ENCODE results near the gene THSD7B.

THSD7B gene

GRCh38 chr2:137002896-137003295 lies 237.6 kb downstream of the THSD7B start:
- no peak for DNase-seq
- TF ChIP-seq POLR2A (IDR thresholded peaks at IDR 0.05; ENCODE audit: low read length) = no peak
- TF ChIP-seq GATA1 (IDR thresholded peaks at IDR 0.05; ENCODE audit: low read depth, low read length) = no peak

- TF ChIP-seq GATA1 (IDR thresholded peaks at IDR 0.05; ENCODE audit: low read depth, low read length) (no peak), POLR2A (IDR thresholded peaks at IDR 0.05; ENCODE audit: low read length) (no peak)
- DNase-seq = no peak
These were observed 239.9 kb downstream of the THSD7B start for GRCh38 chr2:137005210-137005609.

GRCh38 chr2:137007938-137008337 lies 242.6 kb downstream of the THSD7B start:
- no peak for DNase-seq
- no peak for TF ChIP-seq GATA1 (IDR thresholded peaks at IDR 0.05; ENCODE audit: low read depth, low read length)
- no peak for TF ChIP-seq POLR2A (IDR thresholded peaks at IDR 0.05; ENCODE audit: low read length)

- no peak for DNase-seq
- no peak for TF ChIP-seq GATA1 (IDR thresholded peaks at IDR 0.05; ENCODE audit: low read depth, low read length)
These were observed 244.6 kb downstream of the THSD7B start for GRCh38 chr2:137009953-137010352.

- DNase-seq = no peak
- no peak for TF ChIP-seq POLR2A (IDR thresholded peaks at IDR 0.05; ENCODE audit: low read length)
- no peak for TF ChIP-seq GATA1 (IDR thresholded peaks at IDR 0.05; ENCODE audit: low read depth, low read length)
These were observed 255.3 kb downstream of the THSD7B start for GRCh38 chr2:137020452-137021196.

- TF ChIP-seq GATA1 (IDR thresholded peaks at IDR 0.05; ENCODE audit: low read depth, low read length) (no peak), POLR2A (IDR thresholded peaks at IDR 0.05; ENCODE audit: low read length) (no peak)
- DNase-seq = no peak
These were observed 256.4 kb downstream of the THSD7B start for GRCh38 chr2:137021763-137022162.

- no peak for TF ChIP-seq GATA1 (IDR thresholded peaks at IDR 0.05; ENCODE audit: low read depth, low read length)
- no peak for TF ChIP-seq POLR2A (IDR thresholded peaks at IDR 0.05; ENCODE audit: low read length)
- no peak for DNase-seq
These were observed 257.9 kb downstream of the THSD7B start for GRCh38 chr2:137023205-137023604.

- no peak for DNase-seq
- no peak for TF ChIP-seq GATA1 (IDR thresholded peaks at IDR 0.05; ENCODE audit: low read depth, low read length)
These were observed 266.4 kb downstream of the THSD7B start for GRCh38 chr2:137031731-137032130.

GRCh38 chr2:137036619-137037018 lies 271.3 kb downstream of the THSD7B start:
- TF ChIP-seq POLR2A (IDR thresholded peaks at IDR 0.05; ENCODE audit: low read length) (no peak), GATA1 (IDR thresholded peaks at IDR 0.05; ENCODE audit: low read depth, low read length) (no peak)
- no peak for DNase-seq

- TF ChIP-seq GATA1 (IDR thresholded peaks at IDR 0.05; ENCODE audit: low read depth, low read length) (no peak), POLR2A (IDR thresholded peaks at IDR 0.05; ENCODE audit: low read length) (no peak)
These were observed 274.3 kb downstream of the THSD7B start for GRCh38 chr2:137039482-137040152.

GRCh38 chr2:137047369-137047768 lies 282.0 kb downstream of the THSD7B start:
- DNase-seq = no peak
- no peak for TF ChIP-seq POLR2A (IDR thresholded peaks at IDR 0.05; ENCODE audit: low read length)
- no peak for TF ChIP-seq GATA1 (IDR thresholded peaks at IDR 0.05; ENCODE audit: low read depth, low read length)

More at GRCh38 chr2:137039482-137040152, 274.3 kb downstream of the THSD7B start:
- DNase-seq = no peak

- TF ChIP-seq POLR2A (IDR thresholded peaks at IDR 0.05; ENCODE audit: low read length) (no peak), GATA1 (IDR thresholded peaks at IDR 0.05; ENCODE audit: low read depth, low read length) (no peak)
- DNase-seq = no peak
These were observed 283.1 kb downstream of the THSD7B start for GRCh38 chr2:137048455-137048854.

GRCh38 chr2:137049518-137049917 lies 284.2 kb downstream of the THSD7B start:
- DNase-seq = no peak
- TF ChIP-seq GATA1 (IDR thresholded peaks at IDR 0.05; ENCODE audit: low read depth, low read length) (no peak), POLR2A (IDR thresholded peaks at IDR 0.05; ENCODE audit: low read length) (no peak)

- DNase-seq = no peak
- TF ChIP-seq GATA1 (IDR thresholded peaks at IDR 0.05; ENCODE audit: low read depth, low read length) (no peak), POLR2A (IDR thresholded peaks at IDR 0.05; ENCODE audit: low read length) (no peak)
These were observed 285.6 kb downstream of the THSD7B start for GRCh38 chr2:137050949-137051348.

Data from erythroblast (primary cell).